GM19025 (cell line): Measurements from ENCODE around the gene NLE1.
"Not testable (repeated sequence)": the region's sequence is repeated elsewhere in the genome, so short reads cannot be mapped to it uniquely, and the experiment has no call there.

Experiments used
- ATAC-seq: cut with Tn5 transposase; IDR thresholded peaks from one replicate; pipeline ENCODE4 v1.9.1; 2021; ENCODE audit warnings: mild to moderate bottlenecking, low read depth, moderate library complexity; ENCODE audit not compliant: unreplicated experiment

NLE1 gene

GRCh38 chr17:35141681-35142466, at the start of gene NLE1:
Gene NLE1, minus strand, starts transcription at chr17:35142303. Its CDS starts 28 bp downstream, at chr17:35142275.
- peak; percentile 71 for ATAC-seq

GRCh38 chr17:35191001-35191695, 49.0 kb upstream of the NLE1 start:
- ATAC-seq: no peak

- ATAC-seq: no peak
Observed at GRCh38 chr17:35189291-35189690, 47.2 kb upstream of the NLE1 start.

- ATAC-seq: no peak
Observed at GRCh38 chr17:35188111-35188510, 46.0 kb upstream of the NLE1 start.

- no peak for ATAC-seq
Observed at GRCh38 chr17:35187481-35187880, 45.4 kb upstream of the NLE1 start.

GRCh38 chr17:35185849-35186248, 43.7 kb upstream of the NLE1 start:
- ATAC-seq: no peak

- no peak for ATAC-seq
Observed at GRCh38 chr17:35184274-35184673, 42.2 kb upstream of the NLE1 start.

GRCh38 chr17:35183332-35183731, 41.2 kb upstream of the NLE1 start:
- no peak for ATAC-seq

- not testable (repeated sequence) for ATAC-seq
Observed at GRCh38 chr17:35179379-35179778, 37.3 kb upstream of the NLE1 start.

- ATAC-seq: no peak
Observed at GRCh38 chr17:35176897-35177296, 34.8 kb upstream of the NLE1 start.

GRCh38 chr17:35175638-35176415, 33.7 kb upstream of the NLE1 start:
- ATAC-seq: no peak

- no peak for ATAC-seq
Observed at GRCh38 chr17:35174835-35175334, 32.8 kb upstream of the NLE1 start.

- ATAC-seq: not testable (repeated sequence)
Observed at GRCh38 chr17:35172321-35172720, 30.2 kb upstream of the NLE1 start.

- ATAC-seq: no peak
Observed at GRCh38 chr17:35171834-35172233, 29.7 kb upstream of the NLE1 start.

- no peak for ATAC-seq
Observed at GRCh38 chr17:35170968-35171771, 29.1 kb upstream of the NLE1 start.

GRCh38 chr17:35169835-35170363, 27.8 kb upstream of the NLE1 start:
- ATAC-seq: no peak

GRCh38 chr17:35167666-35168065, 25.6 kb upstream of the NLE1 start:
- ATAC-seq: no peak

GRCh38 chr17:35167046-35167445, 24.9 kb upstream of the NLE1 start:
- no peak for ATAC-seq

- no peak for ATAC-seq
Observed at GRCh38 chr17:35166526-35166925, 24.4 kb upstream of the NLE1 start.

GRCh38 chr17:35164716-35165115, 22.6 kb upstream of the NLE1 start:
- no peak for ATAC-seq
